ENCODE measurements around the gene BRAT1.

BRAT1 gene

GRCh38 chr7:2522780-2523433 lies 32.4 kb downstream of the BRAT1 start:
- peak; percentile 38 for DNase-seq

- peak; percentile 80 for DNase-seq
These were observed 33.3 kb downstream of the BRAT1 start for GRCh38 chr7:2521952-2522591.

GRCh38 chr7:2521341-2521745 lies 34.0 kb downstream of the BRAT1 start:
- no peak for DNase-seq

- DNase-seq: no peak
These were observed 34.5 kb downstream of the BRAT1 start for GRCh38 chr7:2520761-2521290.

GRCh38 chr7:2520131-2520760 lies 35.1 kb downstream of the BRAT1 start:
- peak; percentile 27 for DNase-seq

GRCh38 chr7:2519119-2519930 lies 36.0 kb downstream of the BRAT1 start, which contains the start of gene LFNG:
TSS of gene LFNG (plus strand) at chr7:2519774. CDS start at chr7:2519862, 88 bp downstream.
- DNase-seq: peak; percentile 89

GRCh38 chr7:2518737-2519118 lies 36.6 kb downstream of the BRAT1 start:
- no peak for DNase-seq

- DNase-seq: no peak
These were observed 37.4 kb downstream of the BRAT1 start for GRCh38 chr7:2517678-2518507.

GRCh38 chr7:2517026-2517425 lies 38.3 kb downstream of the BRAT1 start:
- no peak for DNase-seq

GRCh38 chr7:2516194-2516555 lies 39.1 kb downstream of the BRAT1 start:
- DNase-seq: no peak

- no peak for DNase-seq
These were observed 39.7 kb downstream of the BRAT1 start for GRCh38 chr7:2515424-2516193.

GRCh38 chr7:2514473-2515423 lies 40.6 kb downstream of the BRAT1 start:
- DNase-seq: no peak

- no peak for DNase-seq
These were observed 41.6 kb downstream of the BRAT1 start for GRCh38 chr7:2513702-2514101.

GRCh38 chr7:2512713-2513112 lies 42.6 kb downstream of the BRAT1 start:
- DNase-seq: no peak

GRCh38 chr7:2512179-2512661 lies 43.1 kb downstream of the BRAT1 start:
- DNase-seq: peak; percentile 30

GRCh38 chr7:2511769-2512168 lies 43.6 kb downstream of the BRAT1 start:
- DNase-seq: no peak

GRCh38 chr7:2510909-2511768 lies 44.2 kb downstream of the BRAT1 start:
- DNase-seq: peak; percentile 65

GRCh38 chr7:2510130-2510776 lies 45.1 kb downstream of the BRAT1 start:
- no peak for DNase-seq
